Measurements from ENCODE around the gene BAZ2A.

BAZ2A gene

GRCh38 chr12:56616925-56617324 is 13.2 kb downstream of the BAZ2A start:
- Histone ChIP-seq H3K27me3 (ENCODE audit: control insufficient read depth, insufficient read depth, low read length) (no peaks in the 10 kb centered on the region), H3K27ac (ENCODE audit: low read depth, low read length) (no peak overlapping the region), H3K4me3 (ENCODE audit: low read depth, low read length) (no peak overlapping the region), H3K4me1 (ENCODE audit: control insufficient read depth, insufficient read depth, low read length) (no peaks in the 10 kb centered on the region), H3K9me3 (ENCODE audit: control insufficient read depth, insufficient read depth, low read length) (no peaks in the 10 kb centered on the region), H3K36me3 (ENCODE audit: control insufficient read depth, insufficient read depth, low read length) (peaks cover 67% of the 10 kb centered on the region), H3K9ac (ENCODE audit: low read depth, low read length) (no peak overlapping the region)

DNA sequence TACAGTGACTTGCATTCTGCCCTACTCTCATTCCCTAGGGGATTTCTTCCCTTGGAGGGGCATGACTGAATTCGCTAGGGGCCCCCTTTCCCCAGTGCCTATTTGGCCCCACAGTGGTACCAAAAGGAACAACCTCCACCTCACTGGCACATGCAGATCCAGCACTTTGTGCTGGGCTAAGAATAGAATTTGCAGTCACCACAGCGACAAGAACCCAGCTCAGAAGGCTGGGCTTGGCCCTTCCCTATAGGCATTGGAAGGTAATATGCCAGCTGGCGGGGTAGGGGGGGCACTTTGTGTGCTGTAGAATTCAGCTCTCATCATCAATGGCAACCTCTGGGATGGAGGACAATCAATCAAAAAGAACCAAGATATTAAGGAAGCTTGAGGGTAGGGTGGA is 13.9 kb downstream of the BAZ2A start:
- Histone ChIP-seq H3K36me3 (ENCODE audit: control insufficient read depth, insufficient read depth, low read length) (peaks cover 74% of the 10 kb centered on the region), H3K4me3 (ENCODE audit: low read depth, low read length) (no peak overlapping the region), H3K4me1 (ENCODE audit: control insufficient read depth, insufficient read depth, low read length) (no peaks in the 10 kb centered on the region), H3K9ac (ENCODE audit: low read depth, low read length) (no peak overlapping the region), H3K9me3 (ENCODE audit: control insufficient read depth, insufficient read depth, low read length) (no peaks in the 10 kb centered on the region), H3K27ac (ENCODE audit: low read depth, low read length) (no peak overlapping the region), H3K27me3 (ENCODE audit: control insufficient read depth, insufficient read depth, low read length) (no peaks in the 10 kb centered on the region)

GRCh38 chr12:56614627-56615026 is 15.5 kb downstream of the BAZ2A start:
- Histone ChIP-seq H3K9ac (ENCODE audit: low read depth, low read length) (no peak overlapping the region), H3K4me1 (ENCODE audit: control insufficient read depth, insufficient read depth, low read length) (no peaks in the 10 kb centered on the region), H3K27ac (ENCODE audit: low read depth, low read length) (no peak overlapping the region), H3K9me3 (ENCODE audit: control insufficient read depth, insufficient read depth, low read length) (no peaks in the 10 kb centered on the region), H3K4me3 (ENCODE audit: low read depth, low read length) (no peak overlapping the region), H3K27me3 (ENCODE audit: control insufficient read depth, insufficient read depth, low read length) (no peaks in the 10 kb centered on the region), H3K36me3 (ENCODE audit: control insufficient read depth, insufficient read depth, low read length) (peaks cover 76% of the 10 kb centered on the region)

DNA sequence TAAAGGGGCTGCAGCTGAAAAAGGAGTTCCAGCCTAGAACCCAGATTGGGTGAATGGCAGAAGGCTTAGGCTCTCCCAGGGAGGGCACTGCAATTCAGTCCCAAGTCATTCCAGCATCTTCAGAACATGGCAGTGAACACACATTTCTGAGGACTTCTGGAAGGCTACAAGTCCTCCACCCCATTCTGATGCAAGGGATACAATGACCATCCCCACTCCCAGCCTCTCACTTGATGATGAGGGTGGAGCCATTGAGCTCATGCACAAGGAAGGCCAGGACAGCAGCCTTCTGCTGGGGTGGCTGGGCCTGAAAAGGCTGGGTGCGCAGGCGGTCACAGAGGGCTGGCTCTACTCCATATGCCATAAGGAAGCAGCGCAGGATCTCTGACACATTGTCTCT is 25.8 kb downstream of the BAZ2A start:
- Histone ChIP-seq H3K27ac (ENCODE audit: low read depth, low read length) (no peak overlapping the region), H3K36me3 (ENCODE audit: control insufficient read depth, insufficient read depth, low read length) (peaks cover 93% of the 10 kb centered on the region), H3K4me3 (ENCODE audit: low read depth, low read length) (no peak overlapping the region), H3K27me3 (ENCODE audit: control insufficient read depth, insufficient read depth, low read length) (no peaks in the 10 kb centered on the region), H3K9me3 (ENCODE audit: control insufficient read depth, insufficient read depth, low read length) (no peaks in the 10 kb centered on the region), H3K9ac (ENCODE audit: low read depth, low read length) (no peak overlapping the region), H3K4me1 (ENCODE audit: control insufficient read depth, insufficient read depth, low read length) (no peaks in the 10 kb centered on the region)

- no peak overlapping the region for H3K4me3 ChIP-seq (ENCODE audit: low read depth, low read length)
- H3K36me3 ChIP-seq (ENCODE audit: control insufficient read depth, insufficient read depth, low read length) = peaks cover 99% of the 10 kb centered on the region
Observed at GRCh38 chr12:56602239-56602638, 27.9 kb downstream of the BAZ2A start.

GRCh38 chr12:56601503-56601902 is 28.6 kb downstream of the BAZ2A start:
- Histone ChIP-seq H3K27me3 (ENCODE audit: control insufficient read depth, insufficient read depth, low read length) (no peaks in the 10 kb centered on the region), H3K4me3 (ENCODE audit: low read depth, low read length) (no peak overlapping the region), H3K9ac (ENCODE audit: low read depth, low read length) (no peak overlapping the region), H3K4me1 (ENCODE audit: control insufficient read depth, insufficient read depth, low read length) (peaks cover 8% of the 10 kb centered on the region; the same call in 1 of the 2 replicates), H3K9me3 (ENCODE audit: control insufficient read depth, insufficient read depth, low read length) (no peaks in the 10 kb centered on the region), H3K36me3 (ENCODE audit: control insufficient read depth, insufficient read depth, low read length) (peaks cover 99% of the 10 kb centered on the region), H3K27ac (ENCODE audit: low read depth, low read length) (no peak overlapping the region)

More at GRCh38 chr12:56602239-56602638, 27.9 kb downstream of the BAZ2A start:
- Histone ChIP-seq H3K27me3 (ENCODE audit: control insufficient read depth, insufficient read depth, low read length) (no peaks in the 10 kb centered on the region), H3K9me3 (ENCODE audit: control insufficient read depth, insufficient read depth, low read length) (no peaks in the 10 kb centered on the region), H3K27ac (ENCODE audit: low read depth, low read length) (no peak overlapping the region), H3K4me1 (ENCODE audit: control insufficient read depth, insufficient read depth, low read length) (peaks cover under 1% of the 10 kb centered on the region; the same call in 1 of the 2 replicates), H3K9ac (ENCODE audit: low read depth, low read length) (no peak overlapping the region)

GRCh38 chr12:56600753-56601152 is 29.4 kb downstream of the BAZ2A start:
- Histone ChIP-seq H3K4me1 (ENCODE audit: control insufficient read depth, insufficient read depth, low read length) (peaks cover 9% of the 10 kb centered on the region; the same call in 1 of the 2 replicates), H3K9me3 (ENCODE audit: control insufficient read depth, insufficient read depth, low read length) (no peaks in the 10 kb centered on the region), H3K27ac (ENCODE audit: low read depth, low read length) (no peak overlapping the region), H3K27me3 (ENCODE audit: control insufficient read depth, insufficient read depth, low read length) (no peaks in the 10 kb centered on the region), H3K4me3 (ENCODE audit: low read depth, low read length) (no peak overlapping the region), H3K36me3 (ENCODE audit: control insufficient read depth, insufficient read depth, low read length) (peaks cover 97% of the 10 kb centered on the region), H3K9ac (ENCODE audit: low read depth, low read length) (no peak overlapping the region)

DNA sequence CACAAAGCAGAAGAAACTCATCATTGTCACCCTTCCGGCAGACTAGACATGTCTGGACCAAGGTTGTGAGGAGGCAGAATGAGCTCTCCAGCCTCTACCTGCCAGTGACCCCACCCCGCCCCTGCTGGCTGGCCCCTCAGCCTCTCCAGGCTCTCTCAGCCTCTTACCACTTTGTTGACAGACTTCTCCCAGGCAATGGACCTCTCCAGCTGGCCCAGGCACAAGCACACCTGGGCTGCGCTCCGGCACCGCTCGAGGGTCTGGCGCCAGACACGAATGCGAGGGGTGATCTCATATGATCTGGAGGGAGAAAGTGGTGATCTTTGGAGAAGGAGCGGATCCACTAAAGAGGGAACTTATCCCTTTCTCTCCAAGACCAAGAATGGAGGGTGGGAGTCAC is 30.3 kb downstream of the BAZ2A start:
- Histone ChIP-seq H3K4me1 (ENCODE audit: control insufficient read depth, insufficient read depth, low read length) (peaks cover 9% of the 10 kb centered on the region; the same call in 1 of the 2 replicates), H3K27me3 (ENCODE audit: control insufficient read depth, insufficient read depth, low read length) (no peaks in the 10 kb centered on the region), H3K9ac (ENCODE audit: low read depth, low read length) (no peak overlapping the region), H3K4me3 (ENCODE audit: low read depth, low read length) (no peak overlapping the region), H3K9me3 (ENCODE audit: control insufficient read depth, insufficient read depth, low read length) (no peaks in the 10 kb centered on the region), H3K36me3 (ENCODE audit: control insufficient read depth, insufficient read depth, low read length) (peaks cover 90% of the 10 kb centered on the region), H3K27ac (ENCODE audit: low read depth, low read length) (no peak overlapping the region)

GRCh38 chr12:56599041-56599440 is 31.1 kb downstream of the BAZ2A start:
- no peaks in the 10 kb centered on the region for H3K9me3 ChIP-seq (ENCODE audit: control insufficient read depth, insufficient read depth, low read length)
- H3K4me3 ChIP-seq (ENCODE audit: low read depth, low read length) = no peak overlapping the region
- no peaks in the 10 kb centered on the region for H3K27me3 ChIP-seq (ENCODE audit: control insufficient read depth, insufficient read depth, low read length)
- H3K9ac ChIP-seq (ENCODE audit: low read depth, low read length) = no peak overlapping the region
- peaks cover 15% of the 10 kb centered on the region for H3K4me1 ChIP-seq (ENCODE audit: control insufficient read depth, insufficient read depth, low read length)
- H3K27ac ChIP-seq (ENCODE audit: low read depth, low read length) = no peak overlapping the region
- H3K36me3 ChIP-seq (ENCODE audit: control insufficient read depth, insufficient read depth, low read length) = peaks cover 82% of the 10 kb centered on the region

DNA sequence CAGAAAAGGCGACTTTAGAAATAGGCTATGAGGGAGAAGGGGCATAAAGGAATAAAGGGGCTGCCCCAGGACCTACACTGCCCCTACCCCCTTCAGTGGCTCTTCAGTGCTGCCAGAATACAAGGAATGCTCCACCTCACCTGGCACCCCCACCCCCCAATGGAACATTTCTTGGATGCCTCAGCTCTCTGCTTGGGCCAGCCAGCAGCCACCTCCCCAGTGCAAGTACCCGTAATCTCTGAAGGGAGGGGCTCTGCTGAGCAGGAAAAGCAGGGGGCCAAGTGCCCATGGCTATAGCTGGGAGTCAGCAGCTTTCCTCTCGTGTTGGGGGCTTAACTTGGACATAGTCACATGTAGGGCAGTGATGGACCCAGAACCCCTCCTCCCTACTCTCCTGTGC is 33.3 kb downstream of the BAZ2A start:
- Histone ChIP-seq H3K36me3 (ENCODE audit: control insufficient read depth, insufficient read depth, low read length) (peaks cover 60% of the 10 kb centered on the region), H3K4me1 (ENCODE audit: control insufficient read depth, insufficient read depth, low read length) (peaks cover 17% of the 10 kb centered on the region), H3K27me3 (ENCODE audit: control insufficient read depth, insufficient read depth, low read length) (no peaks in the 10 kb centered on the region), H3K9ac (ENCODE audit: low read depth, low read length) (no peak overlapping the region), H3K4me3 (ENCODE audit: low read depth, low read length) (no peak overlapping the region), H3K9me3 (ENCODE audit: control insufficient read depth, insufficient read depth, low read length) (no peaks in the 10 kb centered on the region), H3K27ac (ENCODE audit: low read depth, low read length) (no peak overlapping the region)

DNA sequence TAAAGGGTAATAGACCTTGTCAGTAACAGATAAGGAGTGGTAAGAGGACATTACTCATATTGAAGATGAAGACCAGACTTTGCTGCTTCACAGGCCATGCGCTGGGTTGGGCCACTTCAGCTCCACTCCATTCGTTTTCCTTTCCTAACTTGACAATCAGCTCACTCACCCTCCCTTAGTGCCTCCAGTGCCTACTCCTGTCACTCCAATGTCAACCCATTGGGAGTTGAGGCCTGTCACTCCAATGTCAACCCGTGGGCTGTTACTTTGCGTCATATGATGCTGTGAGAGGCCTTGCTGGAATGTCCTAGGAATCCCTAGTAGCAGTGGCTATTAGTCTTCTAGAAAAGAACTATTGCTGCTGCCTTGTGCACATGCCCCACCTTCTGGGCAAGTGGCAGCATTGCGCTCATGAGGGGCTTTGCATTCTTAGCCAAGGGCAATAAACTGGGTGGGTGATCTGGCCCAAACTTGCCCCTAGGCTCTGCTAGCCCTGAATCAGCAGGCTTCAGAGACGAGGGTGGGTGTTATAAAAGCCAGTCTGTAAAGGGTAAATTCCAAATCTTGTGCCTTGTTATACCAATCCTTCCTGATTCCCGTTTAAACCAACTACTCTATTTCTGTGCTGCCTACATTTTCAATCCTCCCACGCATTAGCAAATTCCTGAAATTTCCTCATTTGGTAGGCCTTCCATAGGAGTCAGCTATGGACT is 36.1 kb downstream of the BAZ2A start:
- Histone ChIP-seq H3K9ac (ENCODE audit: low read depth, low read length) (no peak overlapping the region), H3K27me3 (ENCODE audit: control insufficient read depth, insufficient read depth, low read length) (no peaks in the 10 kb centered on the region), H3K9me3 (ENCODE audit: control insufficient read depth, insufficient read depth, low read length) (no peaks in the 10 kb centered on the region), H3K27ac (ENCODE audit: low read depth, low read length) (peak overlapping the region; percentile 60), H3K36me3 (ENCODE audit: control insufficient read depth, insufficient read depth, low read length) (peaks cover 36% of the 10 kb centered on the region), H3K4me3 (ENCODE audit: low read depth, low read length) (no peak overlapping the region), H3K4me1 (ENCODE audit: control insufficient read depth, insufficient read depth, low read length) (peaks cover 17% of the 10 kb centered on the region)

Measured in HUES48 (cell line).